ENCODE data around the gene TSPOAP1.

TSPOAP1 gene

DNA sequence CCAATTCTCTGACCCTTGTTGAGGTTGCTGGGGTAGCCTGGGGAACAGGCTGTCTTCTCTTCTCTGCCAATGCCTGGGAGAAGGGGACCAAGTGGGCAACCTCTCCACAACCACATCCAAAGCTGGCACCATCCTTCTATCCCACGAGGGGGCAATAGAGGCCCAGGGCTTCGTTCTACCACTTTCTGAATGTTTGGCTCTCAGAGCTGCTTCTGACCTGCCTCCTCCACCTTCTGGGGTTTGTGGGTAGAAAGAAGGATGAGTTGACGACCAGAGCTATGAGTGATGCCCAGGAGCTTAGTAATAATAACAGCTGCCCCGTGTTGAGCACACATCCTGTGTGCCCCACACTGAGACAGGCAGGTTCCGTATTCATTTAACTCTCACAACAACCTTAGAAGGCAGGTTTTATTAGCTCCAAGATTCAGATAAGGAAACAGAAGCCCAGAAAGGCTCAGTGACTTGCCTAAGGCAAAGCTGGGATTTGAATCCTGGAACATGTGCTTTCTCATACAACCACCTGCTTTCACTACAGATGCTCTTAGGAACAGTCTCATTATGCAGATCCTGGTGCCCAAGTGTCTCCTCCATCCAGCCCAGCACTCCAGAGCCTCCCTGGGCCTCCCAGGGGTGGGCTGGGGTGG lies 11.1 kb downstream of the TSPOAP1 start:
- DNase-seq (ENCODE audit: low read depth), result peak; percentile 59

DNA sequence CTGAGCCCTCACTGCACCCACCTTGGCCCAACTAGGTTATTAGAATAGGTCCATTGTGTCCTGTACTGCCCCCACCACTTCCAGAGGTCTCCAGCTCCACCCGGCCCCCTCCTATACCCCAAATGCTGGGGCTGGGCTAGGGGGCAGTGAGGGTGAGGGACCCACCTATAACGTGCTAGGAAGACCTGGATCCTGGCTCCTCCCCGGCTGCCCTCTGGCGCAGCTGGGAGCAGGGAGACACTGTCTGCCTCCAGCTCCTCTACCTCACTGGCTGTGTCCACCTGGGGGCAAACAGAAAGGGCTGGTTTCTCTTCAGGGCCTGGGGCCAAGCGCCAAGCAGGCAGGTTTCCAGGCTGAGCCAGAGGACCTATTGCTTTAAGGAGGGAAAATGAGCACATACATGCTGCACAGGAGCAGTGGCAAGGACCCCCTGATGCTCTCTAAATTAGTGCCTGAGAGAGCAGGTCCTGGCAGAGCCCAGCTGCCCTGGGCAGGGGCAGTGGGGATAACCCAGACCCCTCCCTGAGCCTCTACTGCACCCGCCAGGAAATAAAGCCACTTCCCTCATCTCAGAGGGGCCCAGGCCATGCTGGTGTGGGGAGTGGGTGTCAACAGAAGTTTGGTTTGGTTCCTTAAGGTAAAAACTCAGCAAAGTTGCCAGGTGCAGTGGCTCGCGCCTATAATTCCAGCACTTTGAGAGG lies 12.2 kb downstream of the TSPOAP1 start:
- no peak for DNase-seq (ENCODE audit: low read depth)

DNA sequence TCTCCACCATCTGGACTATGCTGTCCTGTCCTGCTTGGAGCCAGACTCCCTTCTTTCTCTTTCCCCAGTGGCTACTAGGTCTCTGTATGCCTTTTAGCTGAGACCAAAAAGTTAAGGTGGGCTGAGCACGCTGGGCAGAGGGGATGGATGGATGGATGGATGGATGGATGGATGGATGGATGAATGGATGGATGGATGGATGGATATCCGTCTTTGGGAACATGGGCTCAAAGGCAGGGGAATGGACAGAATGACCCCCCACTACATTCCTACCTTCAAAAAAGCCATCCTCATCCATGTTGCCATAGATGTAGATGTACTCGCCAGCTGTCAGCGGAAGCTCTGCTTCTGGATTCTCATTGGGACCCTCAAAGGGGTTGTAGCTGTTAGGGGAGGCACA lies 12.8 kb downstream of the TSPOAP1 start:
- no peak for DNase-seq (ENCODE audit: low read depth)

DNA sequence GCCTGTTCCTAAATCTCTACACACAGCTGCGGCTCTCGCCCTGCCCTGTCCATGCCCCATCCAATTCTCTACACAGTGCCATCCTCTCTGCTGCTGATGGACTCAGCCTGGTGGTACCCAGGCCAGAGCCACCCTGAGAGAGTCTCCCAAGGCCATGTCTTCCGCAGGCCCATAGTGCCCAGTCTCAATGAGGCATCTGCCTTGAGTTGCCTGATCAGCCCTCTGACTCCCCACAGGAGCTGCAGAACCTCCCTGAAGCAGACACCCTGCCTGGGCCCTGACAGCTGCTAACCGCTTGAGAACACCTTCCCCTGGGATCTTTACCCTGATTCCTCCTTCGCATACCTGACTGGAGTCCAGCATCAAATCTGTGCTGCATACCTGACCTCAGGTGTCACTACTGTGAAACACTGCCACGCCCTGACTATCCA lies 13.3 kb downstream of the TSPOAP1 start:
- DNase-seq (ENCODE audit: low read depth), result no peak

DNA sequence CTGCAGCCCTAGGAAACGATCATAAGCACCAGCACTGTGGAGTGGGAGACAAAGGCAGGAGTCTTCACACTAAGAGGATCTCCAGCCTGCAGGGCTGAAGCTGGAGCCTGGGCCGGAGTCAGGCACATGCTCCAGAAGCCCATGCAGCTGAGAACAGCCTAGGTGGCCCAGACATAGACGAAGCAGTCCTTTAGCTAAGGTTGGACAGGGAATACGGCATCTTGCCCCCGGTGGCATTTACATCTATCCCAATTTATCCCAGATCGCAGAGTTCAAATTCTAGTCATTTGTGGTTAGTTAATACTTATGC lies 13.9 kb downstream of the TSPOAP1 start:
- DNase-seq (ENCODE audit: low read depth), result no peak

DNA sequence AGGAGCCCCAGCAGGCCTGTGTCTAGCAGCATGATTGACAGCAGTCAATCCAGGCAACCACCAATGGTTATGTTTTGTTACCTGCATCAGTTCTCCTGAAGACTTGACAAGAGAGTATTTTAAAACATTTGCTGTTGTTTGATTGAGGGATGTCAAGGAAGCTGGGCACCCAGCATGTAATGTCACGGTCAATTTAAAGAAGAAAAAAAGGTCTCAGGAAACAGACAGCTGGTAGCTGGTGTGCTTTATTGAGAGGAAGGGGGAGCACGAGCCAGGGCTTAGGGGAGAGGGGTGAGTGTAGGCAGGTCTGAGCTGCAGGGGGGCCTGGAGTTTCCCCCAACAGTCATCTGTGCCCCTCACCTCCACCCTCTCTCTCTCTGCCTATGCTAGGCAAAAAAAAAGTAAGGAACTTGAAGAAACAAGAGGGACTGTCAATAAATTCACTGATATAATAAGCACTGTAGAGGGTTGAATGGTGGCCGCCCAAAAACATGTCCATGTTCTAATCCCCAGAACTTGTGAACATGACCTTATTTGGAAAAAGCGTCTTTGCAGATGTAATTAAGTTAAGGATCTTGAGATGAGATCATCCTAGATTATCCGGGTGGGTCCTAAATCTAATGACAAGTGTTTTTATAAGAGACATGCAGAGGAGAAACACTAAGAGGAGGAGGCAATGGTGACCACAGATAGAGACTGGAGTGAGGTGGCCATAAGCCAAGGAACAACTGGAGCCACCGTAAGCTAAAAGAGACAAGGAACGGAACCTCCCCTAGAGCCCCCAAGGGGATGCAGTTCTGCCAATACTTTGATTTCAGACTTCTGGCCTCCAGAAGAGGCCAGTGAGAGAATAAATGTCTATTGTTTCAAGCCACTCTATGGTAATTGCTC lies 14.5 kb downstream of the TSPOAP1 start:
- no peak for DNase-seq (ENCODE audit: low read depth)

DNA sequence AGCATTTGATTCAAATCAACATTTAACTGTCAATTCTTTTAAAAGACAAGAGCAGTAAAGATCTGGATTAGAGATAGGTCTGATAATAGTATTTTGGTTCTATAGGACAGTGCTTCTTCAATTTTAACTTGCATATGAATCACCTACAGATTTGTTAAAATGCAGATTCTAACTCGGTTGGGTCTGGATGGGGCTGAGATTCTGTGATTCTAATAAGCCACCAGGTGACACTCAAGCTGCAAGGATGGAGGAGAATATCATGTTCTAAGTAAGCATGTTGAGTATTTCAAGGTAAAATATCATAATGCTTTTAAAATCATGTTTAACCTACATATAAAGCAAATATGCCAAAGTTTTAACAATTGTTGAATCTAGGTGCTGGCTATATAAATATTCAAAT lies 15.8 kb downstream of the TSPOAP1 start:
- DNase-seq (ENCODE audit: low read depth), result no peak

DNA sequence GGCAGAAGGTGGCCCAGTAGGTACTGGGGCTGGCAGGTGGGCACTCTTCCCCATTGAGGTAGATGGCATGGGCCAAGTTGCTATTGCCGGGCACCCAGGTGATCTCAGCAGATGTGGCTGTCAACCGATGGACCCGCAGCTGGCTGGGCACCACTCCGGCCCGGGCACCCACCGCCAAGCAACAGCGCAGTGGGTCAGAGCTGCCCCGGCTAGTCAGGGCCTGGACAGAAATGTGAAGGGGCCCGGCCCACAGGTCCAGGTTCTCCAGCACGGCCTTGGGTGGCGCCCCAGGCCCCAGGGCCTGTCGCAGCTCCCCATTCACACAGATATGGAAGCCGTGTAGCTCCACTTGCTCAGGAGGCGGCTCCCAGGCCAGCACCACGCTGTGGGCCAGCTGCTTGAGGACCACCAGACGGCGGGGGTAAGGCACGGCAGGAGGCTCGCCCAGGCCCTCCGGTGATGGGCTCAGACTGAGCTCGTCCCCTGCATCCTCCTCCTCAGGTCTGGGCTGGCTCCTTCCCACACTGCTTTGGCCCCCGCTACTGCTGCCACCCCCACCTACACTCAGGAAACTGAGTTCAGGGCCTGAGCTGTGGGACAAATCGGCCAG lies 16.5 kb downstream of the TSPOAP1 start:
- no peak for DNase-seq (ENCODE audit: low read depth)

DNA sequence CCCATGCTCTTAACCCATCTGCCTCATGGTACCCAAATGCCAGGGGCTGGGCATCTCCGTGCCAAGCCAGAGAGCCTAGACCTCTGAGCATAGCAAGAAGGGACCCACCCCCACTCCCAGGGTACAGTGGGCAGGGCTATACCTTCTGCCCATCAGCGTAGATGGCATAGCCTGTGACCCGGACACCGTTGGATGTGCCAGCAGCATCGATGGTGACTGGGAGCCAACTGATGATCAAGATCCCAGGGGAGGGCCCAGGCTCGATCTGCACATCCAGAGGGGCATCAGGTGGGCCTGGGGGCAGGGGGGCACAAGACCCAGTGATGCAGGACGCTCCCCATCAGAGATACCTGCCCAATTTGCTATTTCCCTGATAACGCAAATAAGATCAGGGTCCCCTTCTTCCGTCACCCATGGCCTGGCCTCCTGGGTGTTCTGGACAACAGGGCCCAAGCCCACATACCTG lies 17.1 kb downstream of the TSPOAP1 start:
- no peak for DNase-seq (ENCODE audit: low read depth)

DNA sequence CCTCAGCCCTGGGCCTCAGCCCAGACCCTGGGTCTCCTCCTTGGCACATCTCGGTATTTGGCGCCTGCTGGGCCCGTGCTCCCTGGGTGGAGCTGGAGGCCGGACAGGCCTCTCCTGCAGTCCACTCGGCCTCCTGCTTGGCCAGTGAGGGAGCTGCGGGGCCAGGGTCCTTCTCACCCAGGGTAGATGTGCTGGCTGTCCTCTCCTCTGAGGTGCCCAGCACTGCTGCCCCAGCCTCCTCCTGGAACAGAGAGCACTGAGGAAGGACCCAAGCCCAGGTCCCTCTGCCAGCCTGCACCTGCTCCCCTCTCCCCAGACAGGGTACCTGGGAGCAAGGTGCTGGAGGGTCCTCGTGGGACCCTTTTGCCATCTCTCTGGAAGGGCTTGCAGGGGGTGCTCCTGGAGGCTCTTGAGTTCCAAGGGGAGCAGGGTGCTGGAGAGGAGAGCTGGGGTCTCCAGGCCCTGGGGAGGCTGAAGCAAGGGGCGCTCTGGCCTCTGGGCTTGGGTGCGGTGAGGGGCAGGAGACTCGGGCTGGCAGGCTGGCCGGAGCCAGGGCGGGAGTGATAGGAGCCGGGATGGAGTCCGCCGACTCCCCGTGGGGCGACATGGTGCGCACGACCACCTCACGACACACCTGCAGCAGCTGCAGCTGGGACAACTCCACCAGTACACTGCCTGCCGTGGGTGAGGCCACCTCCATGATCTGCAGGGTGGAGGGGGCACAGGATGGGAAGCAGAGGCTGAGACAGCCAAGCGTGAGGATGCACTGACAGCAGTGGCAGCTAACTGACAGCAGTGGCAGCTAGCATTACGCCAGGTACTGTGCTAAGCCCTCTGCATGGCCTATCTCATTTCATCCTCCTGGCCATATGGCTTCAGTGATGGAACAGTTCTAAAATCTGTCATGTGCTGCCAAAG lies 17.8 kb downstream of the TSPOAP1 start:
- no peak for DNase-seq (ENCODE audit: low read depth)

DNA sequence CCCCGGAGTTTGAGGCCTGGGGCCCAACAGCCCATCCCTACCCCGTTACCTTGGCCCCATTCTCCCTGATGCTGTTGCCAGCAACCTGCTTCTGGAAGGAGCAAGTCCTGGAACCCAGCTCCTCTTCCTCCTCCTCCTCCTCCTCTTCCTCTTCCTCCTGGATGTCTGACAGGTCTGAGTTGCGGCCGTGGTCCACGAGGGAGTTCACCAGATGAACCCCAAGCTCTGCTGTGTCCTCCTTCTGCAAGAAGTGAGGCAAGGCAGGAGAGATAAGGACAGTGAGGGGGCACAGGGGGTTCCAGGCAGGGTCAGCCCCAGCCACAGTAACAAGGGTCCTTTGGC lies 18.7 kb downstream of the TSPOAP1 start:
- DNase-seq (ENCODE audit: low read depth), result no peak

DNA sequence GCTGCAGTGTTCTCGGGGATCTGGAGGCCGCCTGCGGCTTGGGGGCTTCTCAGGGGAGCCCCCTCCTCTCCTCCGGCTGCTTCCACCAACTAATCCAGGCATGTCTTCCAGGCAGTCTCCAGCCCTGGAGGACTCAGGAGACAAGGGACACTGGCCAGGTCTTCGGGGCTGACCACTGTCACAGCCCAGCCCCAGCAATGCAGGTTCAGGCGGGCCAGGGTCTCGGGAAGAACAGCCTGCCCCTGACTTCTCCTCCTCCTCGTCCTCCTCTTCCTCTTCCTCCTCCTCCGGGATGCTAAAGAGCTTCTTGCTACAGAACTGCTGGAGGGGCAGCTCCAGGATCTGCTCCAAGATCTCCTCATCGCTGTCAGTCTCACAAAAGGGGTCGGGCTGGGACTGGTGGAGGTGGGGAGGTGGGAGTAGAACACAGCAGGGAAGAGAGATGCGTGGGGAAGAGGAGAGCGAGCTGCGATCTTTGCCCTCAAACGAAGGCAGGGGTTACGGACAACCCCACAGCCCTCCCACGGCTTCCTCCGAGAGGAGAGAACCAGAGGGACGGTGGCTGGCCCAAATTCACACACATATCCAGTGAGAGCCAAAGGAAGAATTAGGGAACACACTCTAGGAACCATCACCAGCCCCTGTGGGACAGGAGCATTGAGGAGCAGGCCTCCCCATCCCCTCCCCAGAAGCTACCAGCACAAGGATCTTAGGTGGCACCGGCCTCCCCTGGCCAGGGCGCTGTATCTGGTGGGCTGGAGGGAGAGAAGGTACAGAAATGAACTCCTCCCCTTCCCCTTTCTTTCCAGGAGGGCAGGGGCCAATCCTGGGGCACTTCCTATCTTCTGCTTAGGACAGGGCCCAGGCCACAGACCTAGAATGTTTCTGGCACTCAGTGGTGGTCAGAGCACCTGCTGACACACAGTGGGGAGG lies 19.3 kb downstream of the TSPOAP1 start:
- no peak for DNase-seq (ENCODE audit: low read depth)

DNA sequence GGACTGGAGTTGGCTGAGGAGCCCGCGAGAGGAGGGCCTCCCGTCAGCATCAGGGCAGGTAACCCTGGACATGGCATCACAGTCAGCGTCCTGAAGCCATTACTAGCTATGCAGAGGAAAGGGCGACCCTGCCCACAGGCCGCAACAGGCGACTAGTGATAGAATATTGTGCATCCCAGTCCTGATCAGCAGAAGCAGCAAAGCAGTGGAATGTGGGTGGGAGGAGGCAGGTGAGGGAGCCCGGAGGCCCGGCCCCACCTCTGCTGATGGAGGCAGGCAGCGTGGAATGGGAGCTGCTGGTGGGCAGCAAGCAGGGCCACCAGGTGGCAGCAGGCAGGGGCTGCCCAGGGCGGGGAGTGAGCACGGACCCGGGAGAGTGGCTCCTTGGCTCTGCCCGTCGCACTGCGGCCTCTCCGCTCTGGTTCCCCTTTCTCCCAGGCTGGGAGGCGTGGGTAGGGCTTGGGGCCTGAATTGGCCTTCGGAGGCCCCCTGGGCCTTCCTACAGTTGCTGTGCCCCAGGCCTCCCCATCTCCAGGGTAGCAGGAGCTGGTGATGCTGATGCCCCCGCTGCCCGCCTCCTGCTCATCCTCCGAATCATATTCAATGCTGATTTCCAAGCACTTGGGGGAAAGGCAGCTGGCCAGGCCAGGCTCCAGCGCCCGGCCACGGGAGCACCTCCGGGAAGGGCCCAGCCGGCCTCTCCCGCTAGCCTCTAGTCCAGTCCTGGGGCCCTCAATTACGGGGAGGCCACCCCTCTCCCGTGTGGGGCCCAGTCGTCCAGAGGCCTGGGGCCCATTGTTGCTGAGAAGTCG lies 20.2 kb downstream of the TSPOAP1 start:
- no peak for DNase-seq (ENCODE audit: low read depth)

DNA sequence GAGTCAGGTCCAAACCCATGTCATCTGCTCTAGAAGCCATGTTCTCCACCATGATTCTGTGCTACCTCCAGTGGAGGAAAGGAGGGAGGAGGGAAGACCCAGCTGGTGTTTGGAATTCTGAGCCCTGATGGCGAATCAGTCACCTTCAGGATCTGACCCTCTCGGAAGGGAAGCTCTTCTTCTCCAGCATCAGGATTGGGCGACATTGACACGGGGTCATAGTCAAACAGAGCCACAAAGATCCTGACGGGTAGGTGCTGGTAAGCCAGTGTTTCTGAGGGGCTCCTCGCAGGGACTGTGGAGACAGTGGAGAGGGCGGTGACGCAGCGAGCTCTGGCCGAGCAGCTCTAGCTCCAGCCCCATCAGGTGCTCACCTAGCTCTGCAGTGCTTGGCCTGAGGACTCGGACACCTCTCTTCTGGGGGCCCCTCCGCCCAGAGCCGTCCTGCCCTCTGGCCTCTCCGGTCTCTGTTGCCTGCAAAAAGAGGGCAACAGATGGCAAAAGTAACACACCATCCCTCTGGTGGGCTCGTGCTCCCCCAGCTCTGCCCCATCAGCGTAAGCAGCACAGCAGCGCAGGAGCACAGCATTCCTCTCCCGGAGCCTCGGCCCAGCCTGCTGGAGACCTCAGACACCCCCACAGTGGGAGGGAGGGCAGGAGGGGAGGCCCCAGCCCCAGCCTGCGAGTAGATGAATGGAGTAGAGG lies 21.0 kb downstream of the TSPOAP1 start:
- DNase-seq (ENCODE audit: low read depth), result no peak

DNA sequence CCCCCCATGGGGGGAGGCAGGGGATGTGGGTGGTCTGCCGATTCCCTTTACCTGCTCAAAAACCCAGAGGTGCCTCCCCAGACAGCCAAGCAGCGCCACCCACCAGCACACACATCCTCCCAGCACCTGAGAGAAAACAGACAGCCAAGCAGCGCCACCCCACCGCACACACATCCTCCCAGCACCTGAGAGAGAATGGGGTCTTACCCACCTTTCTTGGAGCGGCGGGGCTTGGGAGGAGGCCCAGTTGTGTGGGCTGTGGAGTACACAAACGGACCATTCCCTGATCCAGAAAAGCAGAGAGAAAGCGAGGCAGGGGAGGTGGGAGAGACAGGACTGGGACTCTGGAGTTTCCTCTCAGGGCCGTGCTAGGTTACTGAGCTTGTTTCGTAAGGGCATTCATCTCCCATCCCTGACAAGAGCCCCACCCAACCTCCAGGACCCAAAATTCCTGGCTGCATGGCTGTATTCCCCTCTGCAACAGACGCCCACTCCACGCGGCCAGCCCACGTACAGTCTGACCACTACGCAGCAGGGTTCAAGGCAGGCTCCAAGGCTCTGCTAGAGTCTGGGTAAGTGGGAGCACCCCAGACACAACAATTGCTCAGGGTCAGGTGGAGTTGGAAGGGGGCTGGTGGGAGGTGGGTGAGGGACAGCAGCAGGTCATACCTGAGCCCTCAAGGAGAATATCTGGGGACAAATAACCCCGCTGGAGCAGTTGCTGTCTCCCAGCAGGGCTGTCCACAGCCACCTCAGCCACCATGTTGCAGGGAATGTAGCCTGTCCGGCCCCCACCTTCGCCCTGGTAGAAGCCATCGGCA lies 22.3 kb downstream of the TSPOAP1 start:
- DNase-seq (ENCODE audit: low read depth), result no peak

DNA sequence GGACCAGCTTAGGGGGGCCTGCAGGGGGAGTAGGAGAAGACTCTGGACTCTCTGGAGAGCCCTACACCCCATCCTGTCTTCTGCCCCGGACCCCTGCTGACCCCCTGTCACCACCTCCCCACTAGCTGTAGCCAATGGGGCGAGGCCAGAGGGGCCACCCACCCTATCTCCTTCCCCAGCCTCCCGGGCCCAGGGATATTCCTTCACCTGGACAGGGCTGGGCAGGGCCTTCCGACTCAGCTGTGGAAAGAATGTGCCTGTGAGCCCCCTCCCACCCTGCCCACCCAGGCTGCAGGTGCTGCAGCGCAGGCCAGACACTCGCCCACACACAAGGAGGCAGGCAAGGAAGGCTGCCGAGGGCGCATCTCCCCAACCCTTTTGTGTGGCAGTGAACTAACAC lies 23.0 kb downstream of the TSPOAP1 start:
- no peak for DNase-seq (ENCODE audit: low read depth)

DNA sequence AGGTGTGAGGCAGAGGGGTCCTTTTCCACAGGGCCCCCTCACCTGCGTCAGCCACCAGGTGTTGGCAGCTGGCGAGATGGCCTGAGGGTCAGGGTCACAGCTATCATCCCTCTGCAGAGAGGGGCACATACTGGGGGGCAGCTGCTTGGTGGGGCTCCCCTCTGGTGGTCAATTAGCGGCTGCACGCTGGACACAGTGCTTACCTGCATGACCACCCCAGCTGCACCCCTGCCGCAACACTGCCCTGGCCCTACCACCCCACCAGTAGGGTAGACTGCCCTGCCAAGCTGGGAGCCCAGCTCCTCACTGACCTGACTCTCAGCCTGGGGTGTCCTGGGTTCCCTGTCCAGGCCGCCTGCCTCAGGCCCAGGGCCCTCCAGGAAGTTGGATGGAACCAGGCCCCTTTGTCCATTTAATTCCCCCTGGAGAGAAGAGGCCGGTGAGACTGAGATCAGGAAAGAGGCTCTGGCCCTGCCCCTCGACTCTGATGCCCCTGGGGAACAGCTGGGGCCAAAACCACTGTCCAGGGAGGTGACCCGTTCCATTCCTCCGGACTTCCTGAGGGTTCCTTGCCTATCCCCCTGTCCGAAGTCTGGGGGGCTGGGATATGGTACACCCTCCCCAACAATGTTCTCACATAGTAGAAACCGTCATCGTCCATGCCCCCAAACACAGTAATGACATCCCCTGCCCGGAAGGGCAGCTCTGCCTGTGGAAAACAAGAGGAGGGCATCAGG lies 23.7 kb downstream of the TSPOAP1 start:
- no peak for DNase-seq (ENCODE audit: low read depth)

Data from activated T-cell treated with anti-CD3 and anti-CD28 coated beads for 1 hour (primary cell).